Subcutaneous adipose tissue (tissue), 4 donors: ENCODE results near the gene MYCBP2. TPM values are rescaled to one million over a fixed set of nuclear protein-coding genes. Genes with fewer than 3 reads are reported as not detected.

ENCODE experiments used
- total RNA-seq, 4 donors: library from RNA; depleted of rRNA; stranded (reverse); fragments of >200 nt; gene quantifications; one replicate each; pipeline ENCODE4 v1.1.0, GENCODE V29; 2016
- TF ChIP-seq, protein P1 (sequence below): fragments of 450-650 bp; IDR thresholded peaks from one replicate; pipeline ENCODE4 v1.5.1; 2016; ENCODE audit warnings: low read depth, mild to moderate bottlenecking, control low read depth, antibody characterized with exemption, moderate library complexity

MYCBP2 gene
- total RNA-seq, 4 donors from 2014 or later, result 316 to 377 (median 343) TPM

GRCh38 chr13:77036279-77036678, 290.6 kb downstream of the MYCBP2 start:
- TF ChIP-seq, protein P1, sequence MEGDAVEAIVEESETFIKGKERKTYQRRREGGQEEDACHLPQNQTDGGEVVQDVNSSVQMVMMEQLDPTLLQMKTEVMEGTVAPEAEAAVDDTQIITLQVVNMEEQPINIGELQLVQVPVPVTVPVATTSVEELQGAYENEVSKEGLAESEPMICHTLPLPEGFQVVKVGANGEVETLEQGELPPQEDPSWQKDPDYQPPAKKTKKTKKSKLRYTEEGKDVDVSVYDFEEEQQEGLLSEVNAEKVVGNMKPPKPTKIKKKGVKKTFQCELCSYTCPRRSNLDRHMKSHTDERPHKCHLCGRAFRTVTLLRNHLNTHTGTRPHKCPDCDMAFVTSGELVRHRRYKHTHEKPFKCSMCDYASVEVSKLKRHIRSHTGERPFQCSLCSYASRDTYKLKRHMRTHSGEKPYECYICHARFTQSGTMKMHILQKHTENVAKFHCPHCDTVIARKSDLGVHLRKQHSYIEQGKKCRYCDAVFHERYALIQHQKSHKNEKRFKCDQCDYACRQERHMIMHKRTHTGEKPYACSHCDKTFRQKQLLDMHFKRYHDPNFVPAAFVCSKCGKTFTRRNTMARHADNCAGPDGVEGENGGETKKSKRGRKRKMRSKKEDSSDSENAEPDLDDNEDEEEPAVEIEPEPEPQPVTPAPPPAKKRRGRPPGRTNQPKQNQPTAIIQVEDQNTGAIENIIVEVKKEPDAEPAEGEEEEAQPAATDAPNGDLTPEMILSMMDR, result no peak

DNA sequence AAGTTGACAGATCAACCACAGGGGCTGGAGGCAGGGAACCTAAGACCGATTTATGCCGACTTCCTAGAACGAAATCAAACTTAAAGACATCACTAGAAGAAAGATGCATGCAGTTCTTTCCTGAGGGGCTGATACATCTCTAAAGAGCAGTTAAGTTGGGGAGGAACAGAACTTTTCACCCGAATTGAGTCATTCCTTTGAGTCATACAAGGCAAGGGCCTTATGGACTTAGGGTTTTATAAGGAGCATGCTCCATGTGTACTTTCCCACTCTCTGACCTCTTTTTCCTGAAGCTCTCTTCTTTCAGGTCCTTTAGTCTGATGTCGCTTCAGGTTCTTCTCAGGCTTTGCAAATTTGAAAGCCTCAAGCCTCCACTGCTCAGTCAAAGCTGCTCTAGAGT, 292.0 kb downstream of the MYCBP2 start:
- TF ChIP-seq, protein P1, result no peak

GRCh38 chr13:77033717-77034302, 293.1 kb downstream of the MYCBP2 start:
- TF ChIP-seq, protein P1, result no peak

- TF ChIP-seq, protein P1, result no peak
These were observed 295.1 kb downstream of the MYCBP2 start for GRCh38 chr13:77031656-77032243.

- TF ChIP-seq, protein P1, result no peak
These were observed 297.5 kb downstream of the MYCBP2 start for GRCh38 chr13:77029436-77029835.

DNA sequence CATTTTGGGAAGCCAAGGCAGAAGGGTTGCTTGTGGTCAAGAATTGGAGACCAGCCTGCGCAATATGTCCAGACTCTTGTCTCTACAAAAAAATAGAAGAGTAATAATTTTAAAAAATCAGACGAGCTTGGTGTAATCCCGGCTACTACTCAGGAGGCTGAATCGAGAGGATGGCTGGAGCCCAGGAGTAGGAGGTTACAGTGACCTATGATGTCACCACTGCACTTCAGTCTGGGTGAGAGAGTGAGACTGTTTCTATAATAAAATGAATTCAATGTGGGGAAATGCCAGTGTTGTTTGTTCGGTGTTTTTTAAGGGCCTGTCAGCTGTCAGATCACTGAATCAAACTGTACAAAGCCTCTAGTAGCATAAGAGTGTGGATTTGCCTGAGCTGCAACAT, 298.7 kb downstream of the MYCBP2 start:
- TF ChIP-seq, protein P1, result no peak

DNA sequence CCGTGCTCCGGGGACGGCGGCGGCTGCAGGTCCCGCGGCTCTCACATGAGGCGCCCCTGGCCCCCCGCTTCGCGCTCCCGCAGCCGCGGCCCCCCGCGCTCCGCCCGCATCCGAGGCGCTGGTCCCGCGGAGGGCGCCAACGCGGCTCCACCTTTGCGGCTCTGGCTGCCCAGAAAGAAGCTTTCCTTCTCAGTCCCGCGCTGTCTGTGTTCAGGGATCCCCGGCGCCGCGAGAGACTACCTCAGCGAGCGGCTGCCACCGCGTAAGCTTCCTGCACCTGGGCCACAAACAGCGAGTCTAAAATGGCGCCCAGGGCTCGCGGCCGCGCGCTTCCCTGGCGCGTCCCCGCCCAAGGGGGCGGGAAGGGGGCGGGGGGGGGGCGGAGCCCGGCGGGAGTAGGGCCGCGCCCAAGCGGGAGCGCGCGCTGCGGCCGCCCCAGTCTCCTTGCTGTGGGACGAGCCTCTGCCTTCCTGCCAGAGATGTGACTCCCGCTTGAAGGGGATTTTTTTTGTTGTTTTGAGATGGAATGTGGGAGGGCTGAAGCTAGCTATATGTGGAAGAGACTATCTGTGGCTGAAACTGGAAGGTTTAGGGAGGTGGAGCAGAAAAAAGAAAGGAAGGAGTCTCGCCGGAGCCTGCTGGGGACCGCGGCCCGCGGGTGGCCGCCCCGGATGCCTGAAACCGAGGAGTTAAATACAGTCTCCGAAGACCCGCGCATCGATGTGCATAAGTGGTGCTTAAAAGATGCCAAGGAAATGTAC, 299.9 kb downstream of the MYCBP2 start, which contains the start of gene FBXL3:
TSS of gene FBXL3 (minus strand) at position 299 of the 761 bp plus-strand sequence. CDS start 5,299 bp downstream, outside the sequence.
- TF ChIP-seq, protein P1, result no peak
